Measurements from ENCODE around the gene BCAM.
"Not testable (repeated sequence)": the region's sequence is repeated elsewhere in the genome, so short reads cannot be mapped to it uniquely, and the experiment has no call there.

Gene BCAM

GRCh38 chr19:44817725-44818465 lies 9.0 kb downstream of the BCAM start:
- DNase-seq (ENCODE audit: low read depth in 2 of 2), result no peak

GRCh38 chr19:44818466-44819031 lies 9.6 kb downstream of the BCAM start:
- no peak for DNase-seq (ENCODE audit: low read depth in 2 of 2)

DNA sequence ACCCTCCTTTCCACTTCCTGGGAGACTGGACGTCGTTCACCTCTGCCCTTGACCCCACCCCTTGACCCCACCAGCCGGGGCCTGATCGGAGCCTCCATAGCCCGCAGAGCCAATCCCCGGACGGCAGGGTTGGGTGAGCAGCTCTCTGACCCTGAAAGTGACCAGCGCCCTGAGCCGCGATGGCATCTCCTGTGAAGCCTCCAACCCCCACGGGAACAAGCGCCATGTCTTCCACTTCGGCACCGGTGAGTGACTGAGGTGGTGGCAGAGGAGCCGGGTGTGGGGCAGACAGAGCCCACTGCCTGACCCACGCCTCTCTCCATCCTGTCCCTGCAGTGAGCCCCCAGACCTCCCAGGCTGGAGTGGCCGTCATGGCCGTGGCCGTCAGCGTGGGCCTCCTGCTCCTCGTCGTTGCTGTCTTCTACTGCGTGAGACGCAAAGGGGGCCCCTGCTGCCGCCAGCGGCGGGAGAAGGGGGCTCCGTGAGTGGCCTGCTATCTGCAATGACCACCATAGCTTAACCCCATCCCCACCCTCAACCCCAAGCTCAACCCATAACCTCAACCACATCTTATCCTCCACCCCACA lies 10.4 kb downstream of the BCAM start:
- DNase-seq (ENCODE audit: low read depth in 2 of 2), result no peak

- no peak for DNase-seq (ENCODE audit: low read depth in 2 of 2)
These were observed 12.0 kb downstream of the BCAM start for GRCh38 chr19:44820648-44821609.

DNA sequence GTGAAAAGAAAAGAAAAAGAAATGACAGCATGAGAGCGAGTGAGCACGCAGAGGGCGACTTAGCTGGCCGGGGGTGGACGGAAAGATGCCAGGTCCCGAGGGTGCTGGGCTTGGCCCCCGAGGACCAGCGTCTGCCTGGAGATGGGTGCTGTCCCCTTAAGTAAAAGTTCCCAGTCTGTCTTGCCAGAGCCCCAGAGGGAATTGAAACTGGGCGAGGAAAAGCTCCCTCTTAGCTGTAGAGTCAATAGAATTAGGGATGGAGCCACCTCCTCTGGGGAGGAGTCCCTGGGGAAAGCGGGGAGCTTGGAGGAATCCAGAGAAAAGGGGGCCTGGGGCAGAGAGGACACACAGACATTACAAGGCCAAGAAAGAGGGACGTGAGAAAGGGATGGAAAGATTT lies 13.3 kb downstream of the BCAM start:
- DNase-seq (ENCODE audit: low read depth in 2 of 2), result no peak

DNA sequence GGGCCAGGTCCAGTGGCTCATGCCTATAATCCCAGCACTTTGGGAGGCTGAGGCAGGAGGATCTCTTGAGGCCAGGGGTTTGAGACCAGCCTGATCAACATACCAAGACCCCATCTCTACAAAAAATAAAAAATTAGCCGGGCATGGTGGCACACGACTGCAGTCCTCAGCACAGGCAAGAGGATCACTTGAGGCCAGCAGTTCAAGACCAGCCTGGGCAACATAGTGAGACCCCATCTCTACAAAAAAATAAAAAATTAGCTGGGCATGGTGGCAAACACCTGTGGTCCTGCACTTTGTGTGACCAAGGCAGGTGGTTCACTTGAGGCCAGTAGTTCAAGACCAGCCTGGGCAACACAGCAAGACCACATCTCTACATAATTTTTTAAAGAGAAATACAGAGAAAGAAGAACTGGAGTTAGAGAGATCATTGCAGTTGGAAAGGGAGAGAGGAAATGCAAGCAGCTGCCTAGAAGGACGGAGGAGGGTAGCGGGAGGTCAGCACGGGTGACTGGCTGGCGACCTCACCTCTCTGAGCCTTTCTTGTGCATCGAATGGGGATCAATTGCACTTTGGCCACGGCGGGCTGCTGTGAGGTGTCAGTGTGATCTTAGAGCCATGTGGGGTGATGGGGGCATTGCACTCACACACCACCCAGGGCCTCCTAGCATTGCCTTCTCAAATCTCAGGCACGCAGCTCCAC lies 13.9 kb downstream of the BCAM start:
- DNase-seq (ENCODE audit: low read depth in 2 of 2), result no peak

GRCh38 chr19:44823373-44823698 lies 14.4 kb downstream of the BCAM start:
- no peak for DNase-seq (ENCODE audit: low read depth in 2 of 2)

DNA sequence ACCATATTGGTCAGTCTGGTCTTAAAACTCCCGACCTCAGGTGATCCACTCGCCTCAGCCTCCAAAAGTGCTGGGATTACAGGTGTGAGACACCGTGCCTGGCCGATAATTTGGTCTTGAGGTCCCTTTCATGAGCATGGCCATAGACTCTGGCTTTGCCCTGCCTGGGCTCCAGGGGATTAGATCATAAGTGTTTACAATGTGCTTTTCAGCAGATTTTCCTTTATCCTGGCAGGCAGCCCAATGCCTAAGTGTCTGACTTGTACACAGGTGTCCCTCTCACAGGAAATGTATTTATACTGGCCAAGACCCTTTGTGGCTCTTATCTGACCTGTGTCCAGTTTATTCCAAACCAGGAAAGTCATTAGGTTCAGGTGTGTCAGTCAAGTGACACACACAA lies 15.9 kb downstream of the BCAM start:
- no peak for DNase-seq (ENCODE audit: low read depth in 2 of 2)

DNA sequence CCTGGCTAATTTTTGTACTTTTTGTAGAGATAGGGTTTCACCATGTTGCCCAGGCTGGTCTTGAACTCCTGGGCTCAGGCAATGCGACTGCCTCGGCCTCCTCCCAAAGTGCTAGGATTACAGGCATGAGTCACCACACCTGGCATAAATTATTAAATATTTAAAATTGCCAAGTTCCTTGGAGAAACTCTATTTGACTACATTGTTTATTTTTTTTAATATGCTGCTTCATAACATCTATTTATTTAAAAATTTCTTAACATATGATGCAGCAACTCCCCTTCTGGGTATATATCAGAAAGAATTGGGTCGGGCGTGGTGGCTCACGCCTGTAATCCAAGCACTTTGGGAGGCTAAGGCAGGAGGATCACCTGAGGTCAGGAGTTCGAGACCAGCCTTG lies 24.0 kb downstream of the BCAM start:
- DNase-seq (ENCODE audit: low read depth in 2 of 2), result not testable (repeated sequence)

- not testable (repeated sequence) for DNase-seq (ENCODE audit: low read depth in 2 of 2)
These were observed 25.5 kb downstream of the BCAM start for GRCh38 chr19:44834399-44834798.

- DNase-seq (ENCODE audit: low read depth in 2 of 2), result no peak
These were observed 30.4 kb downstream of the BCAM start for GRCh38 chr19:44839276-44839675.

DNA sequence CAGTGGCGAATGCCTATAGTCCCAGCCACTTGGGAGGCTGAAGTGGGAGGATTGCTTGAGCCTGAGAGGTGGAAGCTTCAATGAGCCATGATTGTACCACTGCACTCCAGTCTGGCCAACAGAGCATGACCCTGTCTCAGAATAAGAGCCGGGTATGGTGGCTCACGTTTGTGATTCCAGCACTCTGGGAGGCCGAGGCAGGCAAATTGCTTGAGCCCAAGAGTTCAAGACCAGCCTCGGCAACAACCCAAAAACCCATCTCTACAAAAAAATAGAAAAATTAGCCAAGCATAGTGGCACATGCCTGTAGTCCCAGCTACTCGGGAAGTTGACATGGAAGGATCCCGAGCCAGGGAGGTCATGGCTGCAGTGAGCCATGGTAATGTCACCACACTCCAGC lies 31.9 kb downstream of the BCAM start:
- no peak for DNase-seq (ENCODE audit: low read depth in 2 of 2)

DNA sequence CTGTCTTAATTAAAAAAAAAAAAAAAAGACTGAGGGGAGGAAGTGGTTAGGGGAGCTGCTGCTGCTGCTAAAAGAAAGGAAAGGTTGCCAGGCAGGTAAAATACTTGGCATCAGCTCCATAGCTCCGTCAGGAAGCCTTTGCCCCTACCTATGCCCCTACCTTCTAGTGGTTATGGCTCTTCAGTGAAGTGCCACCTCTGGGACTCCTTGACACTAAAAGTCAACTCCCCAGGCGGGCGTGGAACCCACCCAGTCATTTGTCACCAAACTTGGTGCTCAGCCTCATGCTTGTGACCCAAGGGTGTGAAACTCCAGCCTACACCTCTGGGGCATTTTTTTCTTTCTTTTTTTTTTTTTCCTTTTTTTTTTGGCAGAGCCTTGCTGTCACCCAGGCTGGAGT lies 32.3 kb downstream of the BCAM start:
- no peak for DNase-seq (ENCODE audit: low read depth in 2 of 2)

DNA sequence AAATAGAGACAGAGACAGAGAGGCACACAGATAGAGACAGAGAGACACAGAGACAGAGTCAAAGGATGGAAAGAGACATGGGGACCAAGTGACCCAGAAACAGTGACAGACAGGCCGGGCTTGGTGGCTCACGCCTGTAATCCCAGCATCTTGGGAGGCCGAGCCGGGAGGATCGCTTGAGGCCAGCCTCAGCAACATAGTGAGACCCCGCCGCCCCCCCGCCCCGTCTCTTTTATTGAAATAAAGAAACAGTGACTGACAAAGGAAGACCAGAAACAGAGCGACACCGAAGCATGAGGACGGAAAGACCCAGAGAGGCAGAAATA lies 36.3 kb downstream of the BCAM start:
- DNase-seq (ENCODE audit: low read depth in 2 of 2), result no peak

- peak; percentile 76 to 97 for DNase-seq (ENCODE audit: low read depth in 2 of 2)
These were observed 36.9 kb downstream of the BCAM start, which contains the start of gene NECTIN2 for GRCh38 chr19:44845612-44846454. TSS of gene NECTIN2 (plus strand) at chr19:44846297. CDS start at chr19:44846526, 229 bp downstream.

GRCh38 chr19:44846455-44847143 lies 37.7 kb downstream of the BCAM start:
- DNase-seq (ENCODE audit: low read depth in 2 of 2), result no peak

DNA sequence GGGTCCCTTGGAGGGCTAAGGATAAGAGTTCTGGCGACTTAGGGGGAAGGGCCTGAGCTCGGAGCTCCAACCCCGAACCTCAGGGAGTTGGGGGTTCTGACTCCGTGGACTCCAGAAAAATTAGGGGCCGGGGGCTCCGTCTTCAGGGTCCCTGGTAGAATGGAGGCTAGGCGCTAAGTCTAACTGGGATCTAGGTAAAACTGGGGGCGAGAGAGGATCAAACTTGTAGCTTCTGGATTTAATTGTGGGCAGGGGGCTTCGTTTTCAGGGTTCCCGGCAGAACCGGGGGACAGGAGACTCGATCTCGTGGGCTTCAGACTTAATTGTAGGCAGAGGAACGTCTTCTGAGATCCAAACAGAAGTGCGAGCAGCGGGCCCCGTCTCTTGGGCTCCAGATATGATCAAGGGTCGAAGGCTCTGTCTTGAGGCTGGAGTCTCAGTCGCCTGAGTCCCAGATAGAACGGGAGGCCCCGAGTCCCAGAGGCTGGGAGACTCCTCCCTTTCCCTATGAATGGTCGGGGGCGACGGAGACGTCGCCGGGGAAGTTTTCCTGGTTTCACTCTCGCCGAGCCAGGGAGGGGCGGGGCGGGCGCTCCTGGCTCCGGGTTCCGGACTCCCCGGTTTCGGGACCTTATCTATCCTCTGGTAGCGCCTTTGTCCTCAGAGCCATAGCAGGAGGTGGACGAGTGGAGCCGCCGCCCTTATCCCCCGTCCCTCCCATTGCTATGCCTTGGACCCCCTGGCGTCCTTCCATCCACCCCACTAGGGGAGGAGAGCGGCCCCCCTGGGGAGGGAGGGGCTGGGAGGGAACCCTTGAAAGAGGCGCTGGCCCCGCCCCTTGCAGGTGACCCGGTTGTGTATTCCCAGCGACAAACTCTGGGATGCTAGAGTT lies 38.5 kb downstream of the BCAM start:
- no peak for DNase-seq (ENCODE audit: low read depth in 2 of 2)

DNA sequence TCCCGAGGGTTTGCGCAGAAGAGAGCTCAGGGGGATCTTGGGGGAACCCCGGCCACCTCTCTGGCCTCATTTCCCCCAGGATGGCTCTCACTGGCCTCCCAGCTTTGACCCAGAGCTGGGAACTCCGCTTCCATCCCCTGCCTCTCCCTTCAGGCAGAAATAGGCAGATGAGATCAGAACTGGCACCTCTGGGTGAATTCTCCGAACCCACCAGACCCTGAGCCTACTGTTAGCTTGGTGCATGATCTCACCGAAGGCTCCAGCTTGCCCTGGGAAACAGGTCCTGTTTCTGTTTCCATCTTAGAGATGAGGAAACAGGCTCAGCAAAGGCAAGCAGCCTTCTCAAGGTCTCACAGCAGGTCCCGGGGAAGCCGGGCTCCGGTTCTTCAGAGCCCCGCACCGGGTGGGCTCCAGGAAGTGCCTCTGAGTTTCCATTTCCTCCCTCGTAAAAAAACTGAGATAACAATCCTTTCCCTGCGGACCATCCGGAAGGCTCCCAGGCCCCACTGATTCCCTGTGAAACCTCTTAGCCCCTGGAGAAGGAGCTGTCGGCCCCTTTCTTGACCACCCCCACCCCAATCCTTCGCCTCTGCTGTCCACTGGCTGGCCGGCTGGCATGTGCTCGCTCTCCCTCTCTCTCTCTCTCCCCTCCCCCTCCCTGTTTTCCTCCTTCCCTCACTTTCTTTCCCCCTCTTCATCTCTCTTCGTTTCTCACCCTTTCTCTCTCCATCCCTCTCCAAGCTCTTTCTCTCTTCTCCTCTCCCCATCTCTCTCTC lies 39.3 kb downstream of the BCAM start:
- DNase-seq (ENCODE audit: low read depth in 2 of 2), result no peak

Measured in activated CD4-positive, alpha-beta T cell treated with anti-CD3 and anti-CD28 coated beads for 24 hours (primary cell).